Stimulated activated CD8-positive, alpha-beta memory T cell treated with anti-CD3 and anti-CD28 coated beads, Interleukin-15, amount 100 ng/mL, for 4 hours (primary cell): ENCODE data around the gene OR7C1.
"Not testable (repeated sequence)": the region's sequence is repeated elsewhere in the genome, so short reads cannot be mapped to it uniquely, and the experiment has no call there.

Source experiments
- DNase-seq, 2 donors: peaks; one replicate each; pipeline ENCODE4 v3.0.0-alpha.2; 2020; ENCODE audit warnings: low read depth in 2 of 2

Gene OR7C1

GRCh38 chr19:14835011-14835410 is at the start of gene OR7C1, which contains the start of gene OR7A5:
OR7C1 (minus strand) TSS chr19:14835185; CDS start chr19:14800136, 35,049 bp downstream.
OR7A5 (minus strand) TSS chr19:14835185; CDS start chr19:14828241, 6,944 bp downstream.
- no peak for DNase-seq

- DNase-seq = no peak
These were observed 36.7 kb upstream of the OR7C1 start for GRCh38 chr19:14871619-14872230.

- DNase-seq = no peak
These were observed 33.5 kb upstream of the OR7C1 start for GRCh38 chr19:14868497-14868896.

GRCh38 chr19:14848822-14849221 is 13.8 kb upstream of the OR7C1 start, which contains the start of gene OR7A10:
OR7A10 (minus strand) TSS chr19:14848922; CDS start chr19:14841877, 7,045 bp downstream.
- no peak for DNase-seq

GRCh38 chr19:14843578-14843977 is 8.6 kb upstream of the OR7C1 start:
- no peak for DNase-seq

GRCh38 chr19:14843169-14843568 is 8.2 kb upstream of the OR7C1 start:
- DNase-seq = no peak

GRCh38 chr19:14840206-14840605 is 5.2 kb upstream of the OR7C1 start:
- DNase-seq = no peak

- no peak for DNase-seq
These were observed 2.4 kb upstream of the OR7C1 start for GRCh38 chr19:14837391-14837790.

GRCh38 chr19:14830702-14831101 is 4.3 kb downstream of the OR7C1 start:
- no peak for DNase-seq

- DNase-seq = no peak
These were observed 9.0 kb downstream of the OR7C1 start for GRCh38 chr19:14826006-14826405.

GRCh38 chr19:14821937-14822336 is 13.0 kb downstream of the OR7C1 start:
- DNase-seq = no peak

- no peak for DNase-seq
These were observed 16.4 kb downstream of the OR7C1 start for GRCh38 chr19:14818588-14818987.

GRCh38 chr19:14817052-14817451 is 17.9 kb downstream of the OR7C1 start:
- no peak for DNase-seq

GRCh38 chr19:14814982-14815652 is 19.9 kb downstream of the OR7C1 start:
- DNase-seq = no peak

GRCh38 chr19:14809272-14810057 is 25.5 kb downstream of the OR7C1 start:
- DNase-seq = no peak

GRCh38 chr19:14804765-14805164 is 30.2 kb downstream of the OR7C1 start:
- DNase-seq = no peak

GRCh38 chr19:14798760-14799159 is 36.2 kb downstream of the OR7C1 start:
- no peak for DNase-seq

GRCh38 chr19:14796021-14796420 is 39.0 kb downstream of the OR7C1 start:
- no peak for DNase-seq

- no peak for DNase-seq
These were observed 39.8 kb downstream of the OR7C1 start for GRCh38 chr19:14795078-14795721.

- DNase-seq = not testable (repeated sequence)
These were observed 42.7 kb downstream of the OR7C1 start for GRCh38 chr19:14792250-14792649.

- DNase-seq = no peak
These were observed 48.5 kb downstream of the OR7C1 start for GRCh38 chr19:14786421-14786851.
